Endothelial cell of umbilical vein (primary cell): ENCODE data around the gene BIN2.

Experiments
- CTCF ChIP-seq, 2 donors: IDR thresholded peaks; 1 replicate in 1 of 2; 2 replicates in 1 of 2; pipeline ENCODE4 v1.5.1; 2011; ENCODE audit warnings: low read length in 2 of 2, mild to moderate bottlenecking in 2 of 2, moderate library complexity in 2 of 2, control low read depth in 1 of 2, inconsistent platforms in 1 of 2, low read depth in 1 of 2; ENCODE audit not compliant: insufficient read depth in 1 of 2; ENCODE audit errors: extremely low read depth in 1 of 2
- POLR2AphosphoS5 ChIP-seq: IDR thresholded peaks from 2 replicates; pipeline ENCODE4 v1.6.1; 2012; ENCODE audit warnings: low read depth, mild to moderate bottlenecking, control low read depth, low read length, moderate library complexity; ENCODE audit not compliant: insufficient read depth

- TF ChIP-seq CTCF (IDR thresholded peaks at IDR 0.05; ENCODE audit: extremely low read depth in 1 of 2, insufficient read depth in 1 of 2, low read depth in 1 of 2, low read length in 2 of 2): peak; percentile 85 to 99
- TF ChIP-seq POLR2AphosphoS5: no peak
Measured at GRCh38 chr12:51341251-51342007, 17.5 kb upstream of the BIN2 start.
